GM12801 (cell line): ENCODE measurements around the gene FAM83E.

ENCODE experiments used
- TF ChIP-seq, protein P1 (sequence below): IDR thresholded peaks from one replicate; pipeline ENCODE4 v1.5.1; 2011; ENCODE audit warnings: control low read depth; ENCODE audit not compliant: insufficient read length; ENCODE audit errors: extremely low read depth

The FAM83E gene

DNA sequence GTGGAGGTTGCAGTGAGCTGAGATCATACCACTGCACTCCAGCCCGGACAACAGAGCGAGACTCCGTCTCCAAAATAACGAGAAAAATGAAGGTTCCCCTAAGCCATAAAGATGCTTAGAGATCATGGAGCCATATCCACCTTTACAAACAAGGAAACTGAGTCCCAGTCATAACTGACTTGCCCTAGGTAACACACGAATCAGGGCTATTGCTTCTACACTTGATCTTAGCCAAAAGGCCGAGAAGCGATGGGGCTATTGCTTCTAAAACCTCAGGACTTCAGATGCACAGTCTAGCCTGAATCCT lies 19.1 kb upstream of the FAM83E start:
- TF ChIP-seq, protein P1, sequence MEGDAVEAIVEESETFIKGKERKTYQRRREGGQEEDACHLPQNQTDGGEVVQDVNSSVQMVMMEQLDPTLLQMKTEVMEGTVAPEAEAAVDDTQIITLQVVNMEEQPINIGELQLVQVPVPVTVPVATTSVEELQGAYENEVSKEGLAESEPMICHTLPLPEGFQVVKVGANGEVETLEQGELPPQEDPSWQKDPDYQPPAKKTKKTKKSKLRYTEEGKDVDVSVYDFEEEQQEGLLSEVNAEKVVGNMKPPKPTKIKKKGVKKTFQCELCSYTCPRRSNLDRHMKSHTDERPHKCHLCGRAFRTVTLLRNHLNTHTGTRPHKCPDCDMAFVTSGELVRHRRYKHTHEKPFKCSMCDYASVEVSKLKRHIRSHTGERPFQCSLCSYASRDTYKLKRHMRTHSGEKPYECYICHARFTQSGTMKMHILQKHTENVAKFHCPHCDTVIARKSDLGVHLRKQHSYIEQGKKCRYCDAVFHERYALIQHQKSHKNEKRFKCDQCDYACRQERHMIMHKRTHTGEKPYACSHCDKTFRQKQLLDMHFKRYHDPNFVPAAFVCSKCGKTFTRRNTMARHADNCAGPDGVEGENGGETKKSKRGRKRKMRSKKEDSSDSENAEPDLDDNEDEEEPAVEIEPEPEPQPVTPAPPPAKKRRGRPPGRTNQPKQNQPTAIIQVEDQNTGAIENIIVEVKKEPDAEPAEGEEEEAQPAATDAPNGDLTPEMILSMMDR = no peak

GRCh38 chr19:48633148-48634035 lies 18.5 kb upstream of the FAM83E start:
- TF ChIP-seq, protein P1 = no peak

GRCh38 chr19:48632692-48633147 lies 17.8 kb upstream of the FAM83E start:
- TF ChIP-seq, protein P1 = no peak

GRCh38 chr19:48631225-48631624 lies 16.3 kb upstream of the FAM83E start:
- TF ChIP-seq, protein P1 = no peak

- TF ChIP-seq, protein P1 = no peak
These were observed 15.6 kb upstream of the FAM83E start for GRCh38 chr19:48630296-48631063.

DNA sequence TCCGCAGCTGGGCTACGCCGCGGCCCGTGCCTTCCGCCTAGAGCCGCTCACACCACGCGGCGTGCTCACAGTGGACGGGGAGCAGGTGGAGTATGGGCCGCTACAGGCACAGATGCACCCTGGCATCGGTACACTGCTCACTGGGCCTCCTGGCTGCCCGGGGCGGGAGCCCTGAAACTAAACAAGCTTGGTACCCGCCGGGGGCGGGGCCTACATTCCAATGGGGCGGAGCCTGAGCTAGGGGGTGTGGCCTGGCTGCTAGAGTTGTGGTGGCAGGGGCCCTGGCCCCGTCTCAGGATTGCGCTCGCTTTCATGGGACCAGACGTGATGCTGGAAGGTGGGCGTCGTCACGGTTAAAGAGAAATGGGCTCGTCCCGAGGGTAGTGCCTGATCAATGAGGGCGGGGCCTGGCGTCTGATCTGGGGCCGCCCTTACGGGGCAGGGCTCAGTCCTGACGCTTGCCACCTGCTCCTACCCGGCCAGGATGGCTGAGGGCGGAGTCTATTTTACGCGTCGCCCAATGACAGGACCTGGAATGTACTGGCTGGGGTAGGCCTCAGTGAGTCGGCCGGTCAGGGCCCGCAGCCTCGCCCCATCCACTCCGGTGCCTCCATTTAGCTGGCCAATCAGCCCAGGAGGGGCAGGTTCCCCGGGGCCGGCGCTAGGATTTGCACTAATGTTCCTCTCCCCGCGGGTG lies 14.9 kb upstream of the FAM83E start:
- TF ChIP-seq, protein P1 = no peak

GRCh38 chr19:48629297-48629598 lies 14.4 kb upstream of the FAM83E start:
- TF ChIP-seq, protein P1 = no peak
